Measurements from ENCODE around the gene TRIM41. TPM values are rescaled to one million over a fixed set of nuclear protein-coding genes. Genes with fewer than 3 reads are reported as not detected.

Gene TRIM41
- total and polyA plus RNA-seq, 9 of the 15 experiments (the other 6 are each of a cell fraction or from before 2014, with no cell fraction given): 1.8 to 47.6 (median 20.9) TPM

GRCh38 chr5:181207214-181207959 lies 15.7 kb upstream of the TRIM41 start (continued):
- TF ChIP-seq CHD7 (IDR thresholded peaks at IDR 0.05; ENCODE audit: low read depth, low read length) (no peak), ETV6 (IDR thresholded peaks at IDR 0.05; ENCODE audit: borderline replicate concordance in 1 of 2, low read depth in 2 of 2, low read length in 1 of 2) (0 out of 4 replicates have a peak, but pooled peaks of 1 of the 2 experiments have one; percentile 62), ETV6 (CRISPR knock-in tag; IDR thresholded peaks at IDR 0.05; ENCODE audit: borderline replicate concordance) (no peak), ZNF347 (CRISPR knock-in tag; IDR thresholded peaks at IDR 0.05; ENCODE audit: low read depth) (no peak), ZNF644 (tag; IDR thresholded peaks at IDR 0.05; ENCODE audit: low read depth) (no peak), WHSC1 (IDR thresholded peaks at IDR 0.05; ENCODE audit: low read length) (no peak), SIN3A (IDR thresholded peaks at IDR 0.05; ENCODE audit: borderline replicate concordance in 2 of 2, control insufficient read depth in 1 of 2, low read depth in 2 of 2, low read length in 2 of 2) (0 out of 4 replicates have a peak, but pooled peaks of 1 of the 2 experiments have one; percentile 41), ZNF444 (CRISPR knock-in tag; IDR thresholded peaks at IDR 0.05) (no peak), RFX5 (IDR thresholded peaks at IDR 0.05; ENCODE audit: low read depth, low read length) (peak; percentile 45; the same call in 1 of the 2 replicates), SFPQ (IDR thresholded peaks at IDR 0.05; ENCODE audit: low read depth, low read length) (no peak), ZNF445 (CRISPR knock-in tag; IDR thresholded peaks at IDR 0.05; ENCODE audit: low read depth) (0 out of 2 replicates have a peak, but pooled peaks have one; percentile 51), THRAP3 (IDR thresholded peaks at IDR 0.05; ENCODE audit: borderline replicate concordance) (no peak), HMG20B (CRISPR knock-in tag; IDR thresholded peaks at IDR 0.05) (no peak)

Measured in K562 (cell line).